Measurements from ENCODE around the gene SLC25A47. TPM values are rescaled to one million over a fixed set of nuclear protein-coding genes. Genes with fewer than 3 reads are reported as not detected.

SLC25A47 gene
- total RNA-seq, 1 experiment from 2014 or later = 0.13 TPM

DNA sequence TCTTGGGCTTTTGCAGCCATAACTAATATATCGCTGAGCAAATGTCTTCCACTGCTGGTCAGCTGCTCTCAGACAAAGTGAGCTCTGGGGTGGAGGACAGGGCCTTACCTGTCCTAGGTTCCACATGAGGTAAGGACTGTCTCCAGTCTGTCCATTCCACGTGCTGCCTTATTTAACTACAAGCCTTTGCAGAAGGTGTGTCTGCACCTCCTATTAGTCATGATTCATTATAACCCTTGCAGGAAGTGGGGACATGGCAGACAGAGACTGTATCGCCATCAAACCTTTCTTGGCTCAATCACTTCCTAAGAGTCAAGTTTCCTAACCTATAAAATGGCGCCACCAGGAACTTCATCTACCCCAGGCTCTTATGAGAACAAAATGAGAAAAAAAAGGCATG, 46.9 kb downstream of the SLC25A47 start:
- Histone ChIP-seq H4K5ac (ENCODE audit: insufficient read length, low read depth, low read length) (no peak overlapping the region), H4K20me1 (ENCODE audit: control insufficient read depth, insufficient read depth, insufficient read length) (no peaks in the 10 kb centered on the region), H3T11ph (ENCODE audit: low read length) (no peak overlapping the region), H2BK12ac (ENCODE audit: insufficient read length, low read depth, low read length) (no peak overlapping the region), H3K4me1 (ENCODE audit: insufficient read depth, low read length) (peaks cover 5% of the 10 kb centered on the region; the same call in 1 of the 2 replicates), H3K23ac (ENCODE audit: insufficient read length, low read depth, low read length) (no peak overlapping the region), H3K4ac (ENCODE audit: low read depth, low read length) (no peak overlapping the region), H3K27me3 (ENCODE audit: insufficient read depth, low read length) (no peaks in the 10 kb centered on the region), H2BK20ac (ENCODE audit: low read depth, low read length, poor library complexity, severe bottlenecking) (no peak overlapping the region), H2AK5ac (ENCODE audit: insufficient read length, low read length) (no peak overlapping the region), H4K91ac (ENCODE audit: insufficient read length, low read depth, low read length) (no peak overlapping the region), H3K4me2 (ENCODE audit: insufficient read depth, insufficient read length, low read length) (no peak overlapping the region), H4K8ac (replicated peaks; ENCODE audit: insufficient read length, low read depth, low read length) (no peak overlapping the region), H3K79me2 (ENCODE audit: insufficient read depth, low read length) (peaks cover 2% of the 10 kb centered on the region; the same call in 1 of the 2 replicates), H3K14ac (ENCODE audit: insufficient read depth, low read length) (no peak overlapping the region), H2BK5ac (ENCODE audit: insufficient read length, low read length) (no peak overlapping the region), H2AFZ (ENCODE audit: low read length) (no peak overlapping the region), H2BK15ac (ENCODE audit: low read depth, low read length) (no peak overlapping the region), H2BK120ac (ENCODE audit: low read depth, low read length, poor library complexity, severe bottlenecking) (no peak overlapping the region), H3K79me1 (ENCODE audit: insufficient read depth, low read depth, low read length, poor library complexity, severe bottlenecking) (no peaks in the 10 kb centered on the region), H3K18ac (ENCODE audit: insufficient read length, low read depth, low read length) (no peak overlapping the region), H3K9ac (ENCODE audit: extremely low read depth, insufficient read length, low read length) (no peak overlapping the region), H3K9me3 (ENCODE audit: control insufficient read depth, low read depth, low read length) (no peaks in the 10 kb centered on the region), H3K23me2 (ENCODE audit: insufficient read length, low read depth, low read length, poor library complexity, severe bottlenecking) (peaks cover 1% of the 10 kb centered on the region), H3K27ac (ENCODE audit: insufficient read length, low read depth, low read length) (no peak overlapping the region), H3K56ac (ENCODE audit: insufficient read length, low read depth, low read length) (no peak overlapping the region)
- DNase-seq = no peak
- TF ChIP-seq, protein P1, sequence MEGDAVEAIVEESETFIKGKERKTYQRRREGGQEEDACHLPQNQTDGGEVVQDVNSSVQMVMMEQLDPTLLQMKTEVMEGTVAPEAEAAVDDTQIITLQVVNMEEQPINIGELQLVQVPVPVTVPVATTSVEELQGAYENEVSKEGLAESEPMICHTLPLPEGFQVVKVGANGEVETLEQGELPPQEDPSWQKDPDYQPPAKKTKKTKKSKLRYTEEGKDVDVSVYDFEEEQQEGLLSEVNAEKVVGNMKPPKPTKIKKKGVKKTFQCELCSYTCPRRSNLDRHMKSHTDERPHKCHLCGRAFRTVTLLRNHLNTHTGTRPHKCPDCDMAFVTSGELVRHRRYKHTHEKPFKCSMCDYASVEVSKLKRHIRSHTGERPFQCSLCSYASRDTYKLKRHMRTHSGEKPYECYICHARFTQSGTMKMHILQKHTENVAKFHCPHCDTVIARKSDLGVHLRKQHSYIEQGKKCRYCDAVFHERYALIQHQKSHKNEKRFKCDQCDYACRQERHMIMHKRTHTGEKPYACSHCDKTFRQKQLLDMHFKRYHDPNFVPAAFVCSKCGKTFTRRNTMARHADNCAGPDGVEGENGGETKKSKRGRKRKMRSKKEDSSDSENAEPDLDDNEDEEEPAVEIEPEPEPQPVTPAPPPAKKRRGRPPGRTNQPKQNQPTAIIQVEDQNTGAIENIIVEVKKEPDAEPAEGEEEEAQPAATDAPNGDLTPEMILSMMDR (conservative IDR thresholded peaks at IDR 0.05) = no peak
- no CpG with 5 or more reads among the region's 4 CpGs for WGBS (ENCODE audit: extremely low coverage, insufficient read length, low lambda C conversion rate)
- peaks cover 31 to 33% of the 10 kb centered on the region in 2 experiments for H3K4me1 Mint-ChIP-seq
- H3K27me3 Mint-ChIP-seq (ENCODE audit: low read depth) = no peaks in the 10 kb centered on the region
- H3K4me3 Mint-ChIP-seq = no peak overlapping the region
- 0 out of 7 replicates have a peak overlapping the region, but pooled peaks of 1 of the 3 experiments have one; percentile 17 for H3K27ac Mint-ChIP-seq
- H3K9me3 Mint-ChIP-seq = no peaks in the 10 kb centered on the region
- peaks cover 28 to 60% (median 50%) of the 10 kb centered on the region in 3 experiments for H3K36me3 Mint-ChIP-seq (ENCODE audit: insufficient read depth in 1 of 3, low read depth in 3 of 3)
